ENCODE results near the gene RHOA. TPM values are rescaled to one million over a fixed set of nuclear protein-coding genes. Genes with fewer than 3 reads are reported as not detected.

The RHOA gene
- total and polyA plus RNA-seq, 2 of the 8 experiments (the other 6 are each of a cell fraction or from before 2014, with no cell fraction given), result 176 to 397 TPM

- TF ChIP-seq, protein P1, sequence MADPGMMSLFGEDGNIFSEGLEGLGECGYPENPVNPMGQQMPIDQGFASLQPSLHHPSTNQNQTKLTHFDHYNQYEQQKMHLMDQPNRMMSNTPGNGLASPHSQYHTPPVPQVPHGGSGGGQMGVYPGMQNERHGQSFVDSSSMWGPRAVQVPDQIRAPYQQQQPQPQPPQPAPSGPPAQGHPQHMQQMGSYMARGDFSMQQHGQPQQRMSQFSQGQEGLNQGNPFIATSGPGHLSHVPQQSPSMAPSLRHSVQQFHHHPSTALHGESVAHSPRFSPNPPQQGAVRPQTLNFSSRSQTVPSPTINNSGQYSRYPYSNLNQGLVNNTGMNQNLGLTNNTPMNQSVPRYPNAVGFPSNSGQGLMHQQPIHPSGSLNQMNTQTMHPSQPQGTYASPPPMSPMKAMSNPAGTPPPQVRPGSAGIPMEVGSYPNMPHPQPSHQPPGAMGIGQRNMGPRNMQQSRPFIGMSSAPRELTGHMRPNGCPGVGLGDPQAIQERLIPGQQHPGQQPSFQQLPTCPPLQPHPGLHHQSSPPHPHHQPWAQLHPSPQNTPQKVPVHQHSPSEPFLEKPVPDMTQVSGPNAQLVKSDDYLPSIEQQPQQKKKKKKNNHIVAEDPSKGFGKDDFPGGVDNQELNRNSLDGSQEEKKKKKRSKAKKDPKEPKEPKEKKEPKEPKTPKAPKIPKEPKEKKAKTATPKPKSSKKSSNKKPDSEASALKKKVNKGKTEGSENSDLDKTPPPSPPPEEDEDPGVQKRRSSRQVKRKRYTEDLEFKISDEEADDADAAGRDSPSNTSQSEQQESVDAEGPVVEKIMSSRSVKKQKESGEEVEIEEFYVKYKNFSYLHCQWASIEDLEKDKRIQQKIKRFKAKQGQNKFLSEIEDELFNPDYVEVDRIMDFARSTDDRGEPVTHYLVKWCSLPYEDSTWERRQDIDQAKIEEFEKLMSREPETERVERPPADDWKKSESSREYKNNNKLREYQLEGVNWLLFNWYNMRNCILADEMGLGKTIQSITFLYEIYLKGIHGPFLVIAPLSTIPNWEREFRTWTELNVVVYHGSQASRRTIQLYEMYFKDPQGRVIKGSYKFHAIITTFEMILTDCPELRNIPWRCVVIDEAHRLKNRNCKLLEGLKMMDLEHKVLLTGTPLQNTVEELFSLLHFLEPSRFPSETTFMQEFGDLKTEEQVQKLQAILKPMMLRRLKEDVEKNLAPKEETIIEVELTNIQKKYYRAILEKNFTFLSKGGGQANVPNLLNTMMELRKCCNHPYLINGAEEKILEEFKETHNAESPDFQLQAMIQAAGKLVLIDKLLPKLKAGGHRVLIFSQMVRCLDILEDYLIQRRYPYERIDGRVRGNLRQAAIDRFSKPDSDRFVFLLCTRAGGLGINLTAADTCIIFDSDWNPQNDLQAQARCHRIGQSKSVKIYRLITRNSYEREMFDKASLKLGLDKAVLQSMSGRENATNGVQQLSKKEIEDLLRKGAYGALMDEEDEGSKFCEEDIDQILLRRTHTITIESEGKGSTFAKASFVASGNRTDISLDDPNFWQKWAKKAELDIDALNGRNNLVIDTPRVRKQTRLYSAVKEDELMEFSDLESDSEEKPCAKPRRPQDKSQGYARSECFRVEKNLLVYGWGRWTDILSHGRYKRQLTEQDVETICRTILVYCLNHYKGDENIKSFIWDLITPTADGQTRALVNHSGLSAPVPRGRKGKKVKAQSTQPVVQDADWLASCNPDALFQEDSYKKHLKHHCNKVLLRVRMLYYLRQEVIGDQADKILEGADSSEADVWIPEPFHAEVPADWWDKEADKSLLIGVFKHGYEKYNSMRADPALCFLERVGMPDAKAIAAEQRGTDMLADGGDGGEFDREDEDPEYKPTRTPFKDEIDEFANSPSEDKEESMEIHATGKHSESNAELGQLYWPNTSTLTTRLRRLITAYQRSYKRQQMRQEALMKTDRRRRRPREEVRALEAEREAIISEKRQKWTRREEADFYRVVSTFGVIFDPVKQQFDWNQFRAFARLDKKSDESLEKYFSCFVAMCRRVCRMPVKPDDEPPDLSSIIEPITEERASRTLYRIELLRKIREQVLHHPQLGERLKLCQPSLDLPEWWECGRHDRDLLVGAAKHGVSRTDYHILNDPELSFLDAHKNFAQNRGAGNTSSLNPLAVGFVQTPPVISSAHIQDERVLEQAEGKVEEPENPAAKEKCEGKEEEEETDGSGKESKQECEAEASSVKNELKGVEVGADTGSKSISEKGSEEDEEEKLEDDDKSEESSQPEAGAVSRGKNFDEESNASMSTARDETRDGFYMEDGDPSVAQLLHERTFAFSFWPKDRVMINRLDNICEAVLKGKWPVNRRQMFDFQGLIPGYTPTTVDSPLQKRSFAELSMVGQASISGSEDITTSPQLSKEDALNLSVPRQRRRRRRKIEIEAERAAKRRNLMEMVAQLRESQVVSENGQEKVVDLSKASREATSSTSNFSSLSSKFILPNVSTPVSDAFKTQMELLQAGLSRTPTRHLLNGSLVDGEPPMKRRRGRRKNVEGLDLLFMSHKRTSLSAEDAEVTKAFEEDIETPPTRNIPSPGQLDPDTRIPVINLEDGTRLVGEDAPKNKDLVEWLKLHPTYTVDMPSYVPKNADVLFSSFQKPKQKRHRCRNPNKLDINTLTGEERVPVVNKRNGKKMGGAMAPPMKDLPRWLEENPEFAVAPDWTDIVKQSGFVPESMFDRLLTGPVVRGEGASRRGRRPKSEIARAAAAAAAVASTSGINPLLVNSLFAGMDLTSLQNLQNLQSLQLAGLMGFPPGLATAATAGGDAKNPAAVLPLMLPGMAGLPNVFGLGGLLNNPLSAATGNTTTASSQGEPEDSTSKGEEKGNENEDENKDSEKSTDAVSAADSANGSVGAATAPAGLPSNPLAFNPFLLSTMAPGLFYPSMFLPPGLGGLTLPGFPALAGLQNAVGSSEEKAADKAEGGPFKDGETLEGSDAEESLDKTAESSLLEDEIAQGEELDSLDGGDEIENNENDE (IDR thresholded peaks at IDR 0.05; ENCODE audit: insufficient replicate concordance, low read length), result peak; percentile 13
- TF ChIP-seq SIRT6 (IDR thresholded peaks at IDR 0.05; ENCODE audit: low read length) (no peak), TAF1 (IDR thresholded peaks at IDR 0.05; ENCODE audit: low read depth, low read length) (no peak), POLR2A (IDR thresholded peaks at IDR 0.05; ENCODE audit: control extremely low read depth in 1 of 2, low read depth in 2 of 2, low read length in 2 of 2) (peak in 1 of 2 experiments; percentile 81; a peak in 1 of 3 replicates), RAD21 (IDR thresholded peaks at IDR 0.05 in 1 of 2, conservative IDR thresholded peaks at IDR 0.05 in 1 of 2; ENCODE audit: low read depth in 2 of 2, low read length in 2 of 2) (no peak; a peak in 1 of 4 replicates), BCL11A (IDR thresholded peaks at IDR 0.05; ENCODE audit: low read depth in 2 of 2, low read length in 2 of 2) (no peak), EGR1 (IDR thresholded peaks at IDR 0.05; ENCODE audit: borderline replicate concordance, low read depth, low read length) (no peak), ASH2L (IDR thresholded peaks at IDR 0.05; ENCODE audit: low read length) (peak; percentile 56), EZH2 (IDR thresholded peaks at IDR 0.05; ENCODE audit: low read depth, low read length, severe bottlenecking) (no peak), CTBP2 (IDR thresholded peaks at IDR 0.05; ENCODE audit: borderline replicate concordance, insufficient read depth, insufficient read length, low read length) (no peak), CBX8 (IDR thresholded peaks at IDR 0.05; ENCODE audit: borderline replicate concordance, low read depth, low read length) (no peak)
Observed at GRCh38 chr3:49411535-49411967, 225 bp downstream of the RHOA start (continued).
